Gastroesophageal sphincter (tissue), 3 donors: ENCODE measurements around the gene CLEC4G.

Source experiments
- CTCF ChIP-seq, 4 experiments: fragments of 200-600 bp in 2 of 4; fragments of 450-650 bp in 2 of 4; sonication (generic) in 1 of 4; IDR thresholded peaks; one replicate each; pipeline ENCODE4 v1.5.1; 2017 to 2019; ENCODE audit warnings: antibody characterized with exemption in 4 of 4, mild to moderate bottlenecking in 2 of 4, moderate library complexity in 2 of 4
- POLR2AphosphoS5 ChIP-seq: sonication (generic); formaldehyde crosslinking; IDR thresholded peaks from one replicate; pipeline ENCODE4 v1.6.1; 2017; ENCODE audit warnings: antibody characterized with exemption

- TF ChIP-seq POLR2AphosphoS5 (no peak), CTCF (IDR thresholded peaks at IDR 0.05) (no peak)
Observed at GRCh38 chr19:7729831-7730285, 2.1 kb downstream of the CLEC4G start.
